HepG2 (cell line): Measurements from ENCODE around the gene LGALS1.

ENCODE experiments used
- ADNP ChIP-seq: sonication (generic); formaldehyde crosslinking; IDR thresholded peaks from 2 replicates; pipeline ENCODE4 v1.4.0; 2020; ENCODE audit warnings: missing genetic modification reagents
- CBFB ChIP-seq: sonication (generic); formaldehyde crosslinking; IDR thresholded peaks from 2 replicates; pipeline ENCODE4 v1.4.0; 2020; ENCODE audit warnings: missing genetic modification reagents
- E2F5 ChIP-seq: sonication (generic); formaldehyde crosslinking; conservative IDR thresholded peaks from 2 replicates; pipeline ENCODE4 v1.4.0; 2020; ENCODE audit warnings: missing genetic modification reagents
- MAZ ChIP-seq, 2 experiments: sonication (generic) in 1 of 2; formaldehyde crosslinking in 1 of 2; IDR thresholded peaks; 2 replicates each; pipeline versions ENCODE4 v1.5.0 to v1.6.1; 2012 to 2020; ENCODE audit warnings: low read depth in 2 of 2, mild to moderate bottlenecking in 2 of 2, borderline replicate concordance in 1 of 2, improper control_type of control experiment in 1 of 2, low read length in 1 of 2, missing genetic modification reagents in 1 of 2, moderate library complexity in 1 of 2
- MIER2 ChIP-seq: IDR thresholded peaks from 2 replicates; pipeline ENCODE4 v1.6.1; 2016; ENCODE audit warnings: missing biosample characterization, missing genetic modification reagents
- MTERF4 ChIP-seq: sonication (generic); formaldehyde crosslinking; IDR thresholded peaks from 2 replicates; pipeline ENCODE4 v1.8.0; 2023; ENCODE audit warnings: mild to moderate bottlenecking, missing genetic modification reagents
- RFX5 ChIP-seq: IDR thresholded peaks from 2 replicates; pipeline ENCODE4 v1.6.1; 2011; ENCODE audit warnings: low read depth, low read length, improper control_type of control experiment
- SRSF1 ChIP-seq: fragments of 200-400 bp; formaldehyde crosslinking; optimal IDR thresholded peaks from 2 replicates; pipeline ENCODE3; 2017; ENCODE audit warnings: mild to moderate bottlenecking, low read depth, low read length, moderate library complexity
- ZNF7 ChIP-seq: IDR thresholded peaks from 2 replicates; pipeline ENCODE4 v1.6.1; 2016; ENCODE audit warnings: missing biosample characterization, missing genetic modification reagents
- TF ChIP-seq, protein P1 (sequence below), 2 experiments: IDR thresholded peaks; 2 replicates each; pipeline ENCODE4 v1.6.1; 2011 to 2012; ENCODE audit warnings: low read length in 2 of 2, borderline replicate concordance in 1 of 2, low read depth in 1 of 2, mild to moderate bottlenecking in 1 of 2, moderate library complexity in 1 of 2

- TF ChIP-seq SRSF1 (no peak), ZNF7 (CRISPR knock-in tag) (no peak), MAZ (IDR thresholded peaks at IDR 0.05; ENCODE audit: borderline replicate concordance, low read depth, low read length) (no peak), MAZ (CRISPR knock-in tag; IDR thresholded peaks at IDR 0.05; ENCODE audit: low read depth) (no peak), CBFB (CRISPR knock-in tag) (no peak), RFX5 (no peak), ADNP (no peak), E2F5 (CRISPR knock-in tag) (no peak), MTERF4 (no peak), MIER2 (CRISPR knock-in tag) (no peak)
- TF ChIP-seq, protein P1, sequence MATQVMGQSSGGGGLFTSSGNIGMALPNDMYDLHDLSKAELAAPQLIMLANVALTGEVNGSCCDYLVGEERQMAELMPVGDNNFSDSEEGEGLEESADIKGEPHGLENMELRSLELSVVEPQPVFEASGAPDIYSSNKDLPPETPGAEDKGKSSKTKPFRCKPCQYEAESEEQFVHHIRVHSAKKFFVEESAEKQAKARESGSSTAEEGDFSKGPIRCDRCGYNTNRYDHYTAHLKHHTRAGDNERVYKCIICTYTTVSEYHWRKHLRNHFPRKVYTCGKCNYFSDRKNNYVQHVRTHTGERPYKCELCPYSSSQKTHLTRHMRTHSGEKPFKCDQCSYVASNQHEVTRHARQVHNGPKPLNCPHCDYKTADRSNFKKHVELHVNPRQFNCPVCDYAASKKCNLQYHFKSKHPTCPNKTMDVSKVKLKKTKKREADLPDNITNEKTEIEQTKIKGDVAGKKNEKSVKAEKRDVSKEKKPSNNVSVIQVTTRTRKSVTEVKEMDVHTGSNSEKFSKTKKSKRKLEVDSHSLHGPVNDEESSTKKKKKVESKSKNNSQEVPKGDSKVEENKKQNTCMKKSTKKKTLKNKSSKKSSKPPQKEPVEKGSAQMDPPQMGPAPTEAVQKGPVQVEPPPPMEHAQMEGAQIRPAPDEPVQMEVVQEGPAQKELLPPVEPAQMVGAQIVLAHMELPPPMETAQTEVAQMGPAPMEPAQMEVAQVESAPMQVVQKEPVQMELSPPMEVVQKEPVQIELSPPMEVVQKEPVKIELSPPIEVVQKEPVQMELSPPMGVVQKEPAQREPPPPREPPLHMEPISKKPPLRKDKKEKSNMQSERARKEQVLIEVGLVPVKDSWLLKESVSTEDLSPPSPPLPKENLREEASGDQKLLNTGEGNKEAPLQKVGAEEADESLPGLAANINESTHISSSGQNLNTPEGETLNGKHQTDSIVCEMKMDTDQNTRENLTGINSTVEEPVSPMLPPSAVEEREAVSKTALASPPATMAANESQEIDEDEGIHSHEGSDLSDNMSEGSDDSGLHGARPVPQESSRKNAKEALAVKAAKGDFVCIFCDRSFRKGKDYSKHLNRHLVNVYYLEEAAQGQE (IDR thresholded peaks at IDR 0.05; ENCODE audit: borderline replicate concordance in 1 of 2, low read depth in 1 of 2, low read length in 2 of 2): no peak
Observed at GRCh38 chr22:37711490-37711889, 36.1 kb downstream of the LGALS1 start.
